OCI-LY3 (cell line): ENCODE results near the gene SCN4B.

ENCODE experiments used
- H2AFZ ChIP-seq: fragments of 200-600, 300-600 bp; shearing (Covaris generic); 2 replicates; pipeline ENCODE4 v1.6.0; 2014; ENCODE audit warnings: antibody characterized with exemption, low read depth, low read length
- H3K27ac ChIP-seq: fragments of 200-600, 300-600 bp; sonication (generic); 2 replicates; pipeline ENCODE4 v1.5.1; 2014; ENCODE audit warnings: mild to moderate bottlenecking, low read length, moderate library complexity, mixed read lengths
- H3K27me3 ChIP-seq: fragments of 200-600, 300-600 bp; sonication (generic); 2 replicates; pipeline ENCODE4 v1.6.1; 2014; ENCODE audit warnings: low read depth, low read length, mixed read lengths
- H3K36me3 ChIP-seq: fragments of 200-600, 300-600 bp; sonication (generic); replicated peaks from 2 replicates; pipeline ENCODE3; 2014; ENCODE audit warnings: low read depth, low read length, mixed read lengths
- H3K4me1 ChIP-seq: fragments of 300-600, 200-600 bp; sonication (generic); 2 replicates; pipeline ENCODE4 v1.6.1; 2014; ENCODE audit warnings: low read length, mixed read lengths
- H3K4me2 ChIP-seq: fragments of 200-600, 300-600 bp; sonication (generic); 2 replicates; pipeline ENCODE4 v1.6.1; 2014; ENCODE audit warnings: low read length, mixed read lengths
- H3K4me3 ChIP-seq: fragments of 300-600, 200-600 bp; sonication (generic); 2 replicates; pipeline ENCODE4 v1.5.1; 2014; ENCODE audit warnings: antibody characterized with exemption, mild to moderate bottlenecking, low read length, moderate library complexity
- H3K79me2 ChIP-seq: fragments of 300-600, 200-600 bp; shearing (Covaris generic); 2 replicates; pipeline ENCODE4 v1.6.1; 2014; ENCODE audit warnings: mild to moderate bottlenecking, low read length, mixed read lengths
- H3K9ac ChIP-seq: fragments of 300-600, 200-600 bp; shearing (Covaris generic); 2 replicates; pipeline ENCODE4 v1.6.0; 2014; ENCODE audit warnings: mild to moderate bottlenecking, low read length, moderate library complexity
- H3K9me3 ChIP-seq: fragments of 200-600, 300-600 bp; shearing (Covaris generic); 2 replicates; pipeline ENCODE4 v1.6.1; 2014; ENCODE audit warnings: low read length, mixed read lengths; ENCODE audit not compliant: insufficient read depth
- H4K20me1 ChIP-seq: fragments of 200-600, 300-600 bp; sonication (generic); 2 replicates; pipeline ENCODE4 v1.6.1; 2016; ENCODE audit warnings: low read length, mixed read lengths; ENCODE audit not compliant: insufficient read depth
- EZH2phosphoT487 ChIP-seq: fragments of 200-600 bp; shearing (Covaris generic); IDR thresholded peaks from 2 replicates; pipeline ENCODE4 v1.6.1; 2018; ENCODE audit warnings: antibody characterized with exemption, mixed run types, low read depth
- TF ChIP-seq, protein P1 (sequence below): fragments of 200-600, 300-600 bp; sonication (generic); IDR thresholded peaks from 2 replicates; pipeline ENCODE4 v1.5.1; 2014; ENCODE audit warnings: antibody characterized with exemption, low read length, low read depth

Gene SCN4B

DNA sequence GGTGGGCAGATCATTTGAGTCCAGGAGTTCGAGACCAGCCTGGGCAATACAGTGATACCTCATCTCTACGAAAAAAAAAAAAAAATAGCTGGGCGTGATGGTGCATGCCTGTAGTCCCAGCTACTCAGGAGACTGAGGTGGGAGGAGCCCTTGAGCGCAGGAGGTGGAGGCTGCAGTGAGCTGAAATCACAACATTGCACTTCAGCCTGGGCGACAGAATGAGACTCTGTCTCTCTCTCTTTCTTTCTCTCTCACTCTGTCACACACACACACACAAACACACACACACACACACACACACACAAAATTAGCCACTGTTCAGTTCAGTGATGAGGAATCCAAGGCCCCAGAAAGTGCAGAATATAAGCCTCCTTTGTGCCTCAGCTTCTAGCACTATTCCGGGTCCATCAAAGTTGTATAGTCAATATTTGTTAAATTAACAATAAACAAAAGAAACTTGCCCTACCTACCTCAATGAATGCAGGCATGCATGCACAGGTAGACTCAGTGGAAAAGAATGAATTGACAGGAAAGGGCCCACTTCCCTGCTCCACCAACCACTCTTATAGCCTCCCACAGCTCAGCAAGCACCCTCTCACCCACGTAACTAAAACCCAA is 62.0 kb downstream of the SCN4B start:
- H4K20me1 ChIP-seq: no peaks in the 10 kb centered on the region
- no peak overlapping the region for H2AFZ ChIP-seq
- peaks cover 4% of the 10 kb centered on the region for H3K36me3 ChIP-seq
- no peak overlapping the region for H3K4me3 ChIP-seq
- H3K27me3 ChIP-seq: no peaks in the 10 kb centered on the region
- no peak overlapping the region for H3K4me2 ChIP-seq
- H3K27ac ChIP-seq: no peak overlapping the region
- no peak overlapping the region for H3K9ac ChIP-seq
- H3K9me3 ChIP-seq: peaks cover 16% of the 10 kb centered on the region; the same call in 1 of the 2 replicates
- TF ChIP-seq, protein P1, sequence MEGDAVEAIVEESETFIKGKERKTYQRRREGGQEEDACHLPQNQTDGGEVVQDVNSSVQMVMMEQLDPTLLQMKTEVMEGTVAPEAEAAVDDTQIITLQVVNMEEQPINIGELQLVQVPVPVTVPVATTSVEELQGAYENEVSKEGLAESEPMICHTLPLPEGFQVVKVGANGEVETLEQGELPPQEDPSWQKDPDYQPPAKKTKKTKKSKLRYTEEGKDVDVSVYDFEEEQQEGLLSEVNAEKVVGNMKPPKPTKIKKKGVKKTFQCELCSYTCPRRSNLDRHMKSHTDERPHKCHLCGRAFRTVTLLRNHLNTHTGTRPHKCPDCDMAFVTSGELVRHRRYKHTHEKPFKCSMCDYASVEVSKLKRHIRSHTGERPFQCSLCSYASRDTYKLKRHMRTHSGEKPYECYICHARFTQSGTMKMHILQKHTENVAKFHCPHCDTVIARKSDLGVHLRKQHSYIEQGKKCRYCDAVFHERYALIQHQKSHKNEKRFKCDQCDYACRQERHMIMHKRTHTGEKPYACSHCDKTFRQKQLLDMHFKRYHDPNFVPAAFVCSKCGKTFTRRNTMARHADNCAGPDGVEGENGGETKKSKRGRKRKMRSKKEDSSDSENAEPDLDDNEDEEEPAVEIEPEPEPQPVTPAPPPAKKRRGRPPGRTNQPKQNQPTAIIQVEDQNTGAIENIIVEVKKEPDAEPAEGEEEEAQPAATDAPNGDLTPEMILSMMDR: no peak
- TF ChIP-seq EZH2phosphoT487: no peak
- no peaks in the 10 kb centered on the region for H3K4me1 ChIP-seq
- no peaks in the 10 kb centered on the region for H3K79me2 ChIP-seq

DNA sequence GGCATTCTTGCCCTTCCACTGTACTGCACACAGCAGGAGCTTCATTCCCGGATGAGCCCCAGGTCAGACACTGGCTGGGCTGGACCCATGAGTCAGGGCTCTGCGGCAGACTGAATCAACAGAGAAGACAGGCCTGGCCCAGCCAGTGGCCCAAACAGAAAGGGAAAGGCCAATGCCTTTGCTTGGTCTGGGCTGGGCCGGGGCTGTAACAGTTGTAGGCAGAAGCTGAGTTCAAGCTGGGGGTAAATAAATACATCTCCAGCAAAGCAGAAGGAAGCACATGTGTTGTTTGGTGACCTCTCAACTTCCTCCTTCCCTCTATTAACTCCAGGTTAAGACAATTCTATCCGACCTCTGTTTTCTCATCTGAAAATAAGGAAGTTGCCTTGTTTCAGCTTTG is 64.1 kb downstream of the SCN4B start:
- H2AFZ ChIP-seq: no peak overlapping the region
- H3K4me1 ChIP-seq: no peaks in the 10 kb centered on the region
- H3K27ac ChIP-seq: no peak overlapping the region

DNA sequence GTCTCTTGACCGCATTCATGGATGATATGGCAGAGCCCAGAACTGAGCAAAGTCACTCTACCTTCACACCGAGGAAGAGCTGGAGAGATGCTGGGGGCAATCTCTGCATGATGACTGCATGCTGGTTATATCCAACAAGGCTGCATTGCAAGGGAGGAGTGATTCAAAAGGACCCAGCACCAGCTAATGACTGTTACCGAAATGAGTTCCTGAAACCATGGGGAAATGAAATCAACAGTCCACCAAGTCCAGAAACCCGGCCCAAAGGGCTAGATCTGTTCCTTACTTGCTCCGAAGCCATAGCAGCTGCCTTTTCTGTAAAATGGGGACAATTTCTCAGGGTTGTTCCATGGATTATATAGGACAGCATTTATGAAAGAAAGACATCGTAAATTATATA is 64.7 kb downstream of the SCN4B start:
- Histone ChIP-seq H3K36me3 (peaks cover 4% of the 10 kb centered on the region), H3K9me3 (peaks cover 16% of the 10 kb centered on the region; the same call in 1 of the 2 replicates), H4K20me1 (no peaks in the 10 kb centered on the region), H3K4me3 (no peak overlapping the region), H3K27me3 (no peaks in the 10 kb centered on the region), H3K4me1 (no peaks in the 10 kb centered on the region), H2AFZ (no peak overlapping the region), H3K4me2 (no peak overlapping the region), H3K79me2 (no peaks in the 10 kb centered on the region), H3K27ac (no peak overlapping the region), H3K9ac (no peak overlapping the region)
- TF ChIP-seq EZH2phosphoT487: no peak
- TF ChIP-seq, protein P1: no peak

More for the DNA sequence above, 64.1 kb downstream of the SCN4B start:
- Histone ChIP-seq H4K20me1 (no peaks in the 10 kb centered on the region), H3K79me2 (no peaks in the 10 kb centered on the region), H3K9me3 (peaks cover 16% of the 10 kb centered on the region; the same call in 1 of the 2 replicates), H3K4me3 (no peak overlapping the region), H3K36me3 (peaks cover 4% of the 10 kb centered on the region), H3K9ac (no peak overlapping the region), H3K4me2 (no peak overlapping the region), H3K27me3 (no peaks in the 10 kb centered on the region)
- no peak for TF ChIP-seq EZH2phosphoT487
- TF ChIP-seq, protein P1: no peak

DNA sequence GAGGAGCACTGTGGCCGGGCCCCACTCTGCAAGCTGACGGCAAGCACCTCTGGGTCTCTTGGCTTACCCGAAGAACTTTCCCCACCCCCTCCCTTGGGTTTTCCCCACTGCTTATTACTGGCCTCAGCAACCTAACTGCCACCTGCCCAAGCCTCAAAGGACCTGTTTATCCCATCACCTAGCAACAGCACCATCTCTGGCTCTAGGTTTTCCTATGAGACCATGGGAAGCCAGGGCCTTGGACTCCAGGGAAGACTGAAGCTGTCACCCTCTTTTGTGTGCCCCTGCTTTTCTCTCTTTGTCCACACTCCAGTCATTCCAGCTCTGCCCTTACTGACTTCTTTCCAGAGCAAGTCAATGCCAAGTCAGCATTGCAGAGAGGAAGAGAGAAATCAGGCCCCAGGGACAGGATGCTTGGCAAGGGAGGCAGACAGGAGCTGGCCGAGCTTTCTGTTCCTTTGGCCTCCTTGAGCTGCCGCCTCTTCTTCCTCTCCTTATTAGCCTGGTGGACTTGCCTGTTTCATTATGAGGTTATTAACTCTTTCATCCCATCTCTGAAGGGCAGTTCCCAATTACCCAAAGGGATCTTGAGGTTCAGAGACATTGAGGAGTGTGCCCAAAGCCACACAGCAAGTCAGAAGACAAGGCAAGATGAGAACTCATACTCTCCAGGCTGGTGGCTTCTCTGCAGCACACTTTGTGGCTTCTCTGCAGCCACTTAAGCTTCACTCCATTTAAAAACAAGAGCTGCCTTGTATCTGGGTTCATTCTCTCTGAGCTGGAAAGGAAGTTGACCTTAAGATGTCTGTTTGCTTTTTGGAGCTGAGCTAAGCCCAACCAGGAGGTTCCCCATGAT is 65.5 kb downstream of the SCN4B start, which contains the start of gene SMIM35:
TSS of gene SMIM35 (minus strand) at position 51 of the 856 bp plus-strand sequence. CDS start 206 bp downstream, outside the sequence.
- Histone ChIP-seq H2AFZ (no peak within 1 kb of the TSS), H3K9ac (no peak within 1 kb of the TSS), H4K20me1 (no peaks in the 10 kb centered on the region), H3K9me3 (peaks cover 16% of the 10 kb centered on the region; the same call in 1 of the 2 replicates), H3K4me2 (no peak within 1 kb of the TSS), H3K36me3 (peaks cover 4% of the 10 kb centered on the region), H3K4me1 (no peaks in the 10 kb centered on the region), H3K27ac (no peak within 1 kb of the TSS), H3K27me3 (no peaks in the 10 kb centered on the region), H3K79me2 (no peaks in the 10 kb centered on the region), H3K4me3 (no peak within 1 kb of the TSS)
- no peak for TF ChIP-seq EZH2phosphoT487
- TF ChIP-seq, protein P1: no peak
